Epithelial cell of proximal tubule (primary cell): Measurements from ENCODE around the gene C7orf25. TPM values are rescaled to one million over a fixed set of nuclear protein-coding genes. Genes with fewer than 3 reads are reported as not detected.

Source experiments
- DNase-seq: peaks from one replicate; pipeline ENCODE4 v3.0.0-alpha.2; 2011; ENCODE audit warnings: low read depth
- H3K4me3 ChIP-seq: 2 replicates; pipeline ENCODE4 v1.5.1; 2011; ENCODE audit warnings: low read depth, mild to moderate bottlenecking, low read length
- total RNA-seq: library from RNA; depleted of rRNA; stranded (reverse); fragments of >200 nt; gene quantifications from 2 replicates; pipeline ENCODE4 v1.2.3, GENCODE V29; 2015
- TF ChIP-seq, protein P1 (sequence below): conservative IDR thresholded peaks from 2 replicates; pipeline ENCODE4 v1.5.1; 2012; ENCODE audit warnings: low read depth, mild to moderate bottlenecking, low read length

C7orf25 gene
- total RNA-seq, 1 donor from 2014 or later, result 4.8 TPM

DNA sequence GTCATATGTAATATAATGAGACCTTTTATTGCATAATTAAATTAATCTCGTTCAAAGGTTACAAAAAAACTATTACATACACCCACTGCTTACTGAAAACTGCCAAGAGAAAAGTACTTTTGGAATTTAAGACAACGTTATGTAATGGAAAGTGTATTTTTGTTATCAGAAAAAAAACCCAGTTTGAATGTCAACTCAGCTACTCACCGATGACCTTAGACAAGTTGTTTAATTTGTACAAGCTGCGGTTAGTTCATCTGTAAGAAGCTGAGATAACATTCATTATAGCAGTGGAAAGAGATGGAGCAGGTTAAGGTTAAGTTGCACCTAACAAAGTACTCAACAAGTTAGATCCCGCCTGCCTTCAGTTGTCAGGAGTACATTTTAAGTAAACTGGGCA, 19.0 kb upstream of the C7orf25 start:
- TF ChIP-seq, protein P1, sequence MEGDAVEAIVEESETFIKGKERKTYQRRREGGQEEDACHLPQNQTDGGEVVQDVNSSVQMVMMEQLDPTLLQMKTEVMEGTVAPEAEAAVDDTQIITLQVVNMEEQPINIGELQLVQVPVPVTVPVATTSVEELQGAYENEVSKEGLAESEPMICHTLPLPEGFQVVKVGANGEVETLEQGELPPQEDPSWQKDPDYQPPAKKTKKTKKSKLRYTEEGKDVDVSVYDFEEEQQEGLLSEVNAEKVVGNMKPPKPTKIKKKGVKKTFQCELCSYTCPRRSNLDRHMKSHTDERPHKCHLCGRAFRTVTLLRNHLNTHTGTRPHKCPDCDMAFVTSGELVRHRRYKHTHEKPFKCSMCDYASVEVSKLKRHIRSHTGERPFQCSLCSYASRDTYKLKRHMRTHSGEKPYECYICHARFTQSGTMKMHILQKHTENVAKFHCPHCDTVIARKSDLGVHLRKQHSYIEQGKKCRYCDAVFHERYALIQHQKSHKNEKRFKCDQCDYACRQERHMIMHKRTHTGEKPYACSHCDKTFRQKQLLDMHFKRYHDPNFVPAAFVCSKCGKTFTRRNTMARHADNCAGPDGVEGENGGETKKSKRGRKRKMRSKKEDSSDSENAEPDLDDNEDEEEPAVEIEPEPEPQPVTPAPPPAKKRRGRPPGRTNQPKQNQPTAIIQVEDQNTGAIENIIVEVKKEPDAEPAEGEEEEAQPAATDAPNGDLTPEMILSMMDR, result no peak
- peak overlapping the region; percentile 81 for H3K4me3 ChIP-seq
- no peak for DNase-seq

DNA sequence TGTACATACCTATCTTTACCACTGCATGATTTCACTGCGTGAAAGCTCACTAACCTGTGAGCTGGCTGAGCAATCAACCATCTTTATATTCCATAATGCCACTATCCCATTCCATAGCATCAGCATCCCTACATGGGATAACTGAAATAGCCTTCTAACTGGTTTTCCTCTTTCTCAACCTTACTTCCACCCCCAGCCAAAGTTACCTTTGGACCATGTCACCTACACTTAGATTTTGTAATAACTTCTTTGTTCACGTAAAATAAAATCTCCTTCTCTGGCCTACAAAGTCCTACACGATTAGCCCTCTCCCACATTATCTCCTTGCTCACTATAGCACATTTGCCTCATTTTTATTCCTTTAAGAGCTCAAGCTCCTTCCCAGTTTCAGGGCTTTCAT, 17.6 kb upstream of the C7orf25 start:
- TF ChIP-seq, protein P1, result no peak
- H3K4me3 ChIP-seq, result no peak overlapping the region
- no peak for DNase-seq

DNA sequence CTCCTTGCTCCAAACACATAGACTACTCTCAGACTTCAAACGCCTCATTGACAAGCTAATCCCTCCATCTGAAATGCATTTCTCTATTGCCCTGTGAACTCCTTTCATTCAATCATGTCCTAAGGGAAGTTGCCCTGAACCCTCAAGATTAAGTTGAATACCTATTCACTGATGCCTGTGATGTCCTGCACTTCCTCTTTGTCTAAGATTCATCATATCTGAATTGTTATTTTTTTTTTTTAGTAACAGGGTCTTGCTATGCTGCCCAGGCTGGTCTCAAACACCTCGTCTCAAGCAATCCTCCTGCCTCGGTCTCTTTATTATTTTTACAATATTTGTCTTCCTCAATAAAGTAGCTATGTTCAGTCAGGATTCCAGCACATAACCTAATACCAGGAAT, 16.9 kb upstream of the C7orf25 start:
- TF ChIP-seq, protein P1, result no peak
- no peak overlapping the region for H3K4me3 ChIP-seq
- no peak for DNase-seq

DNA sequence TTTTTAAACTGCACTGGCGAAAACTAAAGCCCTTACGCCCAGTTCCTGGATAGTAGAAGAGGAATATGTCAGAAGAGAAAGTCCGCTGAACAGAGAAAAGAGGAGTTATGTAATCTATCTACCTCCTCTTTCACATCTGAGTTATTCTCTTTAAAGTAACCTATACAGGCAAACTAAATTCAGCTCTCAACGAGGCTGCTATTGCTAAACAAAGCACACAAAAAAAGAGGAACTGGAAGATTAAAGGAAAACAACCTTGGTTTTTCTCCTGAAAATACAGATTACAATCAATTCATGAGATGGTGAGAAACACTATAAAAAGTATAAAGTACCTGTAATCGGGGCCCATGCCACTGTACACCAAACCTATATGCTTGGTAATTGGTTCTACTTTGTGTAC, 14.3 kb upstream of the C7orf25 start:
- H3K4me3 ChIP-seq, result no peak overlapping the region
- TF ChIP-seq, protein P1, result no peak
- DNase-seq, result no peak

DNA sequence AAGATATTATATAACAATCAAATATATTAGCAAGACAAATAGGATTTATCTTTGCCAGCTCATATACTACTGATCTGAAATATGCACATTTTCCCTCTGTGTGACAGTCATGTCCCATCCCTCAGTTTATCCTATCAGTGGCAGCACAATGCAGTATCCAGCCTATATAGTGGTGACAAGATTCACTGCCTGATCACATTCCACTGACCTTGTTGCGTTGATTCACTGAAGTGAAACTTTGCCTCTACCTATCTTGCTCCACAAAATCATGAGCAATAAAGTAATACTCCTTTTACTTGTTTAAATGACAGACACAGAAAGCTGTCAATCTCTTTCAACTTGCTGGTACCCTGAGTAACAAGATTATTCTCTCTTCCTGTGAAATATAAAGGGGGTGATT, 13.8 kb upstream of the C7orf25 start:
- no peak for DNase-seq
- no peak overlapping the region for H3K4me3 ChIP-seq
- TF ChIP-seq, protein P1, result no peak

DNA sequence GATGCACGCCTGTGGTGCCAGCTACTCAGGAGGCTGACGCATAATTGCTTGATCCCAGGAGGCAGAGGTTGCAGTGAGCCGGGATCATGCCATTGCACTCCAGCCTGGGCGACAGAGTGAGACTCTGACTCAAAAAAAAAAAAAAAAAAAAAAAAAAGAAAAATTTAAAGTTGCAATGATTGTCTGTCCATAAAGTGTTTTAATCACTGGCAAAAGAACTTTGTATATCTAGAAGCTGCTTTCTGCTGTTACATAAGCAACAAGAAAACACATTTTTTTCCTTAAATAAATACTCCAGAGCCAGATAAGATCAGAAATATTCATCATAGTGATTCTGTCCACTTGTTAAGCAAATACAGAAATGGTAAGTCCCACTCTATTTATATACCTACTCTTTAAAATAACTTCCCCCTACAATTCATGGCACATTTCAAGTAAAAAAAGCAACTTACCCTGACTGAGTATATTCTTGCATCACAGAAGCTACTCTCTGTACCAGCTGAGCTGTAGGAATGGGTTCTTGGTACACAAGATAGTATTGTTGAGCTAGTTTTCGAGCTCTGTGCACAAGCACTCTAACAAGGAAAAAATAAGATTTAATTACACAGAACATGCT, 12.5 kb upstream of the C7orf25 start:
- H3K4me3 ChIP-seq, result no peak overlapping the region
- TF ChIP-seq, protein P1, result no peak
- DNase-seq, result no peak

DNA sequence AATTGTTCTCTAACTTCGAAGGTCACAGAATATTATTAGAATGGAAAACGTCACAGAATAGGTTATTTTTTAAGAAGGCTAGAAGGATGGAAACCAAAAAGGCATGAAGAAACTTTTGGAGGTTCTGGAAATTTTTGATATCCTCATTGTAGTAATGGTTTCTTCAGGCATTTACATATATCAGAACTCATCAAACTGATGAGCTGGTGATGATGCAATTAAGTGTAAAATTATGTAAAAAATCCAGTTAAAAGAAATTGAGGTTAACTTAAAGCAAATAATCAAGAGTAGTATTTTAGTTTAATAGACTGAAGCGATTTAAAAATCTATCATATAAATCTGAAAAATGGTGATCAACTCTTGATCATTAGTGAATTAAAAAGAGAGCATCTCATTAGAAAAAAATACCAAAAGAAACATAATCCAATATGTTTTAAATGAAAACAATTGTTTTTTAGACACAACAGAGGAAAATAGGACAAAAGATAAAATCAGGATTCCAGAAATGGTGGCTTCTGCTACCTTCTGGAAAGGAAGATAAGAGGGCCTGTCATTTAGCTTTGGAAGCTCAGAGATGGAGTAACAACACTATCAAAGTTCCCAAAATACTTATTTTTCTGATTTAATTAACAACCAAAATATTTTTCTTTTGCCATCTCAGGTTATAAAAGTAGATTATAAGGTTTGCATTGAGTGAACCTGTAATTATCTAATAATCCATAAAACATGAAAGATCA, 10.3 kb upstream of the C7orf25 start:
- DNase-seq, result no peak
- H3K4me3 ChIP-seq, result no peak overlapping the region
- TF ChIP-seq, protein P1, result no peak
